Activated CD4-positive, alpha-beta T cell treated with anti-CD3 and anti-CD28 coated beads for 36 hours (primary cell): ENCODE data around the gene MAGI3. TPM values are rescaled to one million over a fixed set of nuclear protein-coding genes. Genes with fewer than 3 reads are reported as not detected.

Experiments
- ATAC-seq: fragments of 200-7000 bp; cut with Tn5 transposase; one replicate; pipeline ENCODE4 v1.10.0; 2021; ENCODE audit warnings: mild to moderate bottlenecking, moderate library complexity
- CTCF ChIA-PET: fragments of 350-600 bp; sonication (Branson Sonifier 250); formaldehyde crosslinking; loops from one replicate; lab custom pipeline; 2021; ENCODE audit warnings: antibody characterized with exemption; lab: Charles Lee
- POLR2A ChIA-PET: fragments of 350-600 bp; sonication (Branson Sonifier 250); formaldehyde crosslinking; loops from one replicate; lab custom pipeline; 2021; ENCODE audit warnings: antibody characterized with exemption, inconsistent platforms; lab: Charles Lee
- DNase-seq: peaks from one replicate; pipeline ENCODE4 v3.0.0-alpha.2; 2020
- H3K27ac Mint-ChIP-seq: one replicate; pipeline ENCODE4 v1.8.0; 2021; ENCODE audit warnings: mixed read lengths
- H3K27me3 Mint-ChIP-seq: one replicate; pipeline ENCODE4 v1.8.0; 2021; ENCODE audit warnings: mixed read lengths
- H3K36me3 Mint-ChIP-seq: one replicate; pipeline ENCODE4 v1.8.0; 2021; ENCODE audit warnings: low read depth, mixed read lengths
- H3K4me1 Mint-ChIP-seq: one replicate; pipeline ENCODE4 v1.8.0; 2021; ENCODE audit warnings: mixed read lengths
- H3K4me3 Mint-ChIP-seq: one replicate; pipeline ENCODE4 v1.8.0; 2021; ENCODE audit warnings: mild to moderate bottlenecking, moderate library complexity, mixed read lengths
- H3K9me3 Mint-ChIP-seq: one replicate; pipeline ENCODE4 v1.8.0; 2021; ENCODE audit warnings: low read depth, mixed read lengths
- intact Hi-C, 2 experiments: fragments of 100-400 bp; cut with DNase I in 1 of 2; cut with micrococcal nuclease in 1 of 2; formaldehyde crosslinking; loops; one replicate each; pipeline versions ENCODE4 v1.14.2 to v1.15.1; 2022 to 2024; cut with DNase I, micrococcal nuclease
- total RNA-seq, 2 experiments: library from RNA; stranded (reverse); gene quantifications; one replicate each; pipeline ENCODE4 v1.2.3, GENCODE V29; 2021

MAGI3 gene
- total RNA-seq, 2 experiments from 2014 or later, result 6.4 to 6.7 TPM

DNA sequence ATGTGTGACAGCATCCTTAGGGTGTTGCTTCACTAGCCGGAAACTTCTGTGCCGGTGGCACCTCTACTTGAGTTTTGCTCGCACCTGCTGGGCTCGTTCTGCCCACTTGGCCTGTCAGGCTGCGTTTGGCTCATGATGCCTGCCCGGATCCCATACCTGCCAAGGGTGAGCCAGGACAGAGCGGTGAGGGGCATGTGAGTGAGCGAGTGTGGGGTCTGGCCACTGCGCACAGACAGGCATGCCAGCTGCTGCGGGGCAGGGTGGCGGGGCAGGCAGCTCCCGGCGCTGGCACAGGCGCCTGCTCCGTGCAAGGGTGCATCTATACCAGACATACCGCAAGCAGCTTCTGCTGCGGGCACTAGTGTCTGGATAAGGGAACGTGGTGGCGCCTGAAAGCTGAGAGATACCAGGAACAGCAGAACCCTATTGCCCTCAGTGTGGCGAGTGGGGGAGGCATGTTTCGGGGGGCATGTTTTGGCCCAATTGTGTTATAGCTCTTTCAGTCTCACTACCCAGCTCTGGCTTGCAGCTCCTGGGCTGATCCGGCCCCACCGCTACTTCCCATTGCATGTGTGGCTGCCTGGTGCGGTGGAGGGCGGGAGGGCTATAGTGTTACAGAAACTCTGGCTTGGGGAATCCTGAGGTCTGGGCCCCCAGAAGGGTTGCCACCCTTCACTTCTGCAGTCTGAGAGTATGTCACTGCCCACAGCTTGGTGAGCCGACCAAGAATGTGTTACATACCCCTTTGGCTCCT lies 32.2 kb downstream of the MAGI3 start:
- no peak for ATAC-seq
- ChIA-PET POLR2A (no interaction called here), CTCF (interaction anchor here (0.7 kb wide), 1 partner anchor 20 kb away, joined by 4 read pairs; no protein-coding TSS in a partner anchor)
- Mint-ChIP-seq H3K27me3 (no peaks in the 10 kb centered on the region), H3K4me3 (no peak overlapping the region), H3K27ac (no peak overlapping the region), H3K9me3 (peaks cover 5% of the 10 kb centered on the region), H3K4me1 (no peaks in the 10 kb centered on the region), H3K36me3 (peaks cover 4% of the 10 kb centered on the region)
- intact Hi-C loops, result no loop called here
- DNase-seq, result no peak

GRCh38 chr1:113423826-113424225 lies 33.5 kb downstream of the MAGI3 start:
- H3K27ac Mint-ChIP-seq, result no peak overlapping the region
- CTCF ChIA-PET, result no interaction called here

GRCh38 chr1:113429461-113430153 lies 39.3 kb downstream of the MAGI3 start:
- H3K9me3 Mint-ChIP-seq, result no peaks in the 10 kb centered on the region
- intact Hi-C loops, result no loop called here
- no peaks in the 10 kb centered on the region for H3K4me1 Mint-ChIP-seq
- ChIA-PET CTCF (interaction anchor here (1.3 kb wide), 1 partner anchor 9 kb away, joined by 4 read pairs; no protein-coding TSS in a partner anchor), POLR2A (no interaction called here)
- H3K36me3 Mint-ChIP-seq, result no peaks in the 10 kb centered on the region
- no peak overlapping the region for H3K4me3 Mint-ChIP-seq
- no peaks in the 10 kb centered on the region for H3K27me3 Mint-ChIP-seq
- peak; percentile 19 for ATAC-seq
- H3K27ac Mint-ChIP-seq, result no peak overlapping the region
- DNase-seq, result peak; percentile 11

More at GRCh38 chr1:113423826-113424225, 33.5 kb downstream of the MAGI3 start:
- DNase-seq (no peak), ATAC-seq (no peak)
- intact Hi-C loops, result no loop called here
- H3K9me3 Mint-ChIP-seq, result peaks cover 5% of the 10 kb centered on the region
- POLR2A ChIA-PET, result no interaction called here
- H3K4me3 Mint-ChIP-seq, result no peak overlapping the region
- peaks cover 4% of the 10 kb centered on the region for H3K36me3 Mint-ChIP-seq
- H3K27me3 Mint-ChIP-seq, result no peaks in the 10 kb centered on the region
- no peaks in the 10 kb centered on the region for H3K4me1 Mint-ChIP-seq

DNA sequence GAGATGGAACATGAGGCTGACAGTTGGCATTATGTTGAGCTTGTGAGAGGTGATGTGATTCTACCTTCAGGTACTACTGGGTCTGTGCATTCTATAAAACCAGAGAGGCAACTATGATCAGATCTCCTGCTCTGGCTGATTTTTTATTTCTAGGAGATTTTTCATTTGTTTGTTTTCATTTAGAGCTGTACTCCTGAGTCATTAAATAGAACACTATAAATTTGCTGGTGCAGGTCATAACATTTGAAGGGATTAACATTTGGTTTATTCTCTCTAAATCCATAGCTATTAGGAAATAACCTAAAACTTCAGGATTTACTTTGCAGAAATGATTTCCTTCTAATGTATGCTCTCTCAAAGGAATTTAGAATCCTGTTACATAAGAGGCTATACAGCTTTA lies 42.9 kb downstream of the MAGI3 start:
- no peak for ATAC-seq
- Mint-ChIP-seq H3K27ac (no peak overlapping the region), H3K36me3 (no peaks in the 10 kb centered on the region), H3K9me3 (no peaks in the 10 kb centered on the region), H3K4me1 (no peaks in the 10 kb centered on the region), H3K27me3 (no peaks in the 10 kb centered on the region), H3K4me3 (no peak overlapping the region)
- no peak for DNase-seq
- intact Hi-C loops, result no loop called here
- ChIA-PET POLR2A (no interaction called here), CTCF (no interaction called here)

GRCh38 chr1:113434081-113434873 lies 44.0 kb downstream of the MAGI3 start:
- Mint-ChIP-seq H3K4me3 (no peak overlapping the region), H3K4me1 (peaks cover 6% of the 10 kb centered on the region), H3K27ac (no peak overlapping the region), H3K27me3 (no peaks in the 10 kb centered on the region), H3K36me3 (no peaks in the 10 kb centered on the region), H3K9me3 (no peaks in the 10 kb centered on the region)
- CTCF ChIA-PET, result no interaction called here
- POLR2A ChIA-PET, result no interaction called here
- intact Hi-C loops, result no loop called here
- ATAC-seq (no peak), DNase-seq (no peak)

- ChIA-PET POLR2A (no interaction called here), CTCF (no interaction called here)
- Mint-ChIP-seq H3K4me1 (peaks cover 8% of the 10 kb centered on the region), H3K9me3 (no peaks in the 10 kb centered on the region), H3K27ac (no peak overlapping the region), H3K36me3 (no peaks in the 10 kb centered on the region), H3K27me3 (no peaks in the 10 kb centered on the region), H3K4me3 (no peak overlapping the region)
- no peak for ATAC-seq
- DNase-seq, result no peak
- intact Hi-C loops, result no loop called here
Observed at GRCh38 chr1:113434874-113435175, 44.5 kb downstream of the MAGI3 start.

DNA sequence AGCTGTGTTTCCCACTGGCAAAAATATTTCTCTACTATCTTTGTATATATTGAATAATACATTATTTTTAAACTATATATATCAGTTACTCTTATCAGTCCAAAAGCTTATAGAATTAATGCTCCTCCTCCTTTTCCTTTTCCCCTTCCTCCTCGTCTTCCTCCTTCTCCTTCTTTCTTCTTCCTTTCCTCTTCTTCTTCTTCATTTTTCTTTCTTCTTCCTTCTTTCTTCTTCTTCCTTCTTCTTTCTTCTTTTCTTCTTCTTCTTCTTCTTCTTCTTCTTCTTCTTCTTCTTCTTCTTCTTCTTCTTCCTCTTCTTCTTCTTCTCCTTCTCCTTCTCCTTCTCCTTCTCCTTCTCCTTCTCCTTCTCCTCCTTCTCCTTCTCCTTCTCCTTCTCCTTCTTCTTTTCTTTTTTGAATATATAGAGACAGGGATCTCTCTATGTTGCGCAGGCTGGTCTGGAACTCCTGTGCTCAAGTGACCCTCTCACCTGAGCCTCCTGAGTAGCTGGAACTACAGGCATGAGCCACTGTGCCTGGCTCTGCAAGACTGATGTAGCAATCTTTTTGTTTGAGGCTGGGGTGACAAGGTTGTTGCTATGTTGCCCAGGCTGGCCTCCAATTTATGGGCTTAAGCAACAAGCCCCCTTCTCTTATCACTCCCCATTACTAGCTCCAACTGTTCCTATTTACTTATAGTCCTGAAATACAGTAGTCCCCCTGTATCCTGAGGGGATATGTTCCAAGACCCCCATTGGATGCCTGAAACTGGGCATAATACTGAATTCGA lies 47.4 kb downstream of the MAGI3 start:
- Mint-ChIP-seq H3K27ac (no peak overlapping the region), H3K9me3 (no peaks in the 10 kb centered on the region), H3K36me3 (no peaks in the 10 kb centered on the region), H3K4me3 (no peak overlapping the region), H3K27me3 (no peaks in the 10 kb centered on the region), H3K4me1 (peaks cover 8% of the 10 kb centered on the region)
- intact Hi-C loops, result no loop called here
- ATAC-seq, result no peak
- POLR2A ChIA-PET, result no interaction called here
- DNase-seq, result no peak
- CTCF ChIA-PET, result no interaction called here

DNA sequence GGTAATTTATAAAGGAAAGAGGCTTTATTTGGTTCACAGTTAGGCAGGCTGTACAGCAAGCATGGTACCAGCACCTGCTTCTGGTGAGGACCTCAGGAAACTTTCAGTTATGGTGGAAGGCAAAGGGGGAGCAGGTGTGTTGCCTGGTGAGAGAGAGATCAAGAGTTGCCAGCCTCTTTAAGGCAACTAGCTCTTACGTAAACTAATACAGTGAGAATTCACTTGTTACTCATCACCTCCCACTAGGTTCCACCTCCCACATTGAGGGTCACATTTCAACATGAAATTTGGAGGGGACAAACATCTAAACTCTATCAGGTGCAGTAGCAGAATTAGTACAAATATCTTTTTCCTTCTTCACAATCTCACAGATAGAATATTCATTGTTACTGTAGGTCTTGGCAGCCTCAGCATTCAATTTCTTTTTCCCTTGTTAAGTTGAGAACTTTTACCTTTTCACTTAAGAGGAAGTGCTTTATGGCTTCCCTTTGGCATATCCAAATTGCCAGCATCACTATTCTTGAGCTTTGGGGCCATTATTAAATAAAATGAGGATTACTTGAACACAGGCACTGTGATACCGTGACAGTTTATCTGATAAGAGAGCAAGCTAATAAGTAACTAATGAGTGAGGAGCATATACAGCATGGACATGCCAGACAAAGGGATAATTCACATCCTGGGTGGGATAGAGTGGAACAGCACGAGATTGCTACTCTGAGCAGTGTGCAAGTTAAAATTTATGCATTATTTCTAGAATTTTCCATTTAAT lies 48.4 kb downstream of the MAGI3 start:
- peaks cover 8% of the 10 kb centered on the region for H3K4me1 Mint-ChIP-seq
- intact Hi-C loops, result no loop called here
- no peak overlapping the region for H3K4me3 Mint-ChIP-seq
- H3K27me3 Mint-ChIP-seq, result no peaks in the 10 kb centered on the region
- H3K36me3 Mint-ChIP-seq, result no peaks in the 10 kb centered on the region
- ChIA-PET CTCF (interaction anchor here (0.8 to 1.3 kb wide), 2 partner anchors 8 to 636 kb away, joined by 3 to 4 read pairs; no protein-coding TSS in a partner anchor), POLR2A (no interaction called here)
- ATAC-seq (no peak), DNase-seq (no peak)
- no peaks in the 10 kb centered on the region for H3K9me3 Mint-ChIP-seq
- no peak overlapping the region for H3K27ac Mint-ChIP-seq

- H3K27ac Mint-ChIP-seq, result no peak overlapping the region
- no peak overlapping the region for H3K4me3 Mint-ChIP-seq
- H3K9me3 Mint-ChIP-seq, result peaks cover 5% of the 10 kb centered on the region
- H3K4me1 Mint-ChIP-seq, result peaks cover 8% of the 10 kb centered on the region
- ATAC-seq (no peak), DNase-seq (no peak)
- ChIA-PET POLR2A (no interaction called here), CTCF (interaction anchor here (1.3 kb wide), 1 partner anchor 9 kb away, joined by 4 read pairs; no protein-coding TSS in a partner anchor)
- no peaks in the 10 kb centered on the region for H3K27me3 Mint-ChIP-seq
- H3K36me3 Mint-ChIP-seq, result no peaks in the 10 kb centered on the region
- intact Hi-C loops, result no loop called here
Observed at GRCh38 chr1:113439277-113439670, 49.0 kb downstream of the MAGI3 start.

DNA sequence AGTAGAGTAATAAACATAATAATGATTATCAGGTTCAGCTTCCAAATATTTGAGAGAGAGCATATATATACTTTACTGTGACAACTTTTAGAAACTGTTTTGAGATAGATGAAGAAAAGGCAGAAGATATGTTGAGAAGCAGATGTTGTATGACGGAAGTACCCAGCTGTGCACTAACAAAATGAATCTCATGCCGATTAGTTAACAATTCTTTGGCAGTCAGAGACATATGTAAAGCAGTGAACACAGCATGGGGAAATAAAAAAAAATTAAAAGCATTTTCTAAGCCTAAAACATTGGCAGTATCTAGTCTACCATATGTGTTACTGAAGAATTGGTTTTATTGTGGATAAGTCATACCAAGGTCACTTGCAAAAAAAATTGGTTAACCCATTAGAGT lies 51.8 kb downstream of the MAGI3 start:
- Mint-ChIP-seq H3K27me3 (no peaks in the 10 kb centered on the region), H3K9me3 (peaks cover 13% of the 10 kb centered on the region), H3K27ac (no peak overlapping the region), H3K4me3 (no peak overlapping the region), H3K36me3 (no peaks in the 10 kb centered on the region), H3K4me1 (peaks cover 8% of the 10 kb centered on the region)
- POLR2A ChIA-PET, result no interaction called here
- ATAC-seq, result no peak
- DNase-seq, result no peak
- CTCF ChIA-PET, result no interaction called here
- intact Hi-C loops, result no loop called here
